HCT116 (cell line): ENCODE results near the gene TRPM8. TPM values are rescaled to one million over a fixed set of nuclear protein-coding genes. Genes with fewer than 3 reads are reported as not detected.

Experiments used
- ATAC-seq: fragments of 200-7000 bp; cut with Tn5 transposase; 2 replicates; pipeline ENCODE4 v1.9.1; 2020; ENCODE audit warnings: mild to moderate bottlenecking, moderate library complexity
- BruUV-seq: library from RNA; stranded (reverse); fragments of 400-500 nt; replicated peaks from 2 replicates; lab custom pipeline; 2021; lab: Mats Ljungman, UMichigan
- CTCF ChIA-PET: fragments of 300-600 bp; sonication (Branson Sonifier 250); formaldehyde crosslinking; loops from one replicate; lab custom pipeline; 2021; ENCODE audit warnings: antibody characterized with exemption; lab: Charles Lee
- POLR2A ChIA-PET: fragments of 300-600, 350-600 bp; sonication (Branson Sonifier 250); formaldehyde crosslinking; loops from one replicate; lab custom pipeline; 2021; ENCODE audit warnings: antibody characterized with exemption; lab: Charles Lee
- RAD21 ChIA-PET, 2 experiments: fragments of 300-600 bp; sonication (Branson Sonifier 250); formaldehyde crosslinking; loops; one replicate each; lab custom pipeline; 2023; ENCODE audit warnings: low total read pairs in 2 of 2; ENCODE audit not compliant: uncharacterized antibody in 2 of 2, unreplicated experiment in 2 of 2, low non-redundant PET in 1 of 2; lab: Charles Lee
- DNase-seq: peaks from one replicate; pipeline ENCODE4 v3.0.0-alpha.2; 2010; ENCODE audit warnings: low read depth, low spot score
- H2AFZ ChIP-seq: fragments of 200-600 bp; shearing (Covaris generic), sonication (generic); 2 replicates; pipeline ENCODE4 v1.6.1; 2017; ENCODE audit warnings: low read depth, mixed run types, mixed read lengths, antibody characterized with exemption, low read length; ENCODE audit not compliant: poor library complexity, severe bottlenecking
- H3K27ac ChIP-seq: 2 replicates; pipeline ENCODE4 v1.5.1; 2012; ENCODE audit warnings: low read depth, low read length
- H3K27me3 ChIP-seq: fragments of 200-600 bp; sonication (generic); 2 replicates; pipeline ENCODE4 v1.6.1; 2016; ENCODE audit warnings: mixed run types, low read length, mixed read lengths; ENCODE audit not compliant: insufficient read depth
- H3K36me3 ChIP-seq, 2 experiments: fragments of 200-500 bp in 1 of 2; fragments of 200-600 bp in 1 of 2; sonication (Bioruptor generic) in 1 of 2; sonication (generic) in 1 of 2; 2 replicates each; pipeline versions ENCODE4 v1.5.1 to v1.6.1; 2014 to 2016; ENCODE audit warnings: low read length in 2 of 2, inconsistent platforms in 1 of 2, mixed read lengths in 1 of 2, mixed run types in 1 of 2; ENCODE audit not compliant: insufficient read depth in 2 of 2, control insufficient read depth in 1 of 2
- H3K4me1 ChIP-seq, 2 experiments: fragments of 200-600 bp in 1 of 2; sonication (generic) in 1 of 2; 2 replicates each; pipeline versions ENCODE4 v1.5.1 to v1.6.1; 2012 to 2017; ENCODE audit warnings: low read length in 2 of 2, inconsistent platforms in 1 of 2, mild to moderate bottlenecking in 1 of 2, mixed read lengths in 1 of 2, mixed run types in 1 of 2, moderate library complexity in 1 of 2; ENCODE audit not compliant: insufficient read depth in 2 of 2, control insufficient read depth in 1 of 2
- H3K4me2 ChIP-seq: fragments of 200-600 bp; sonication (generic); 2 replicates; pipeline ENCODE4 v1.6.1; 2017; ENCODE audit warnings: mixed run types, low read length, mixed read lengths
- H3K4me3 ChIP-seq, 2 experiments: fragments of 200-600 bp in 1 of 2; sonication (generic) in 1 of 2; replicated peaks in 1 of 2; 2 replicates each; pipeline ENCODE4 v1.5.1; 2011 to 2016; ENCODE audit warnings: low read length in 2 of 2, control low read depth in 1 of 2, low read depth in 1 of 2, mild to moderate bottlenecking in 1 of 2, mixed read lengths in 1 of 2, mixed run types in 1 of 2
- H3K79me2 ChIP-seq: fragments of 200-600 bp; sonication (generic); 2 replicates; pipeline ENCODE4 v1.6.1; 2017; ENCODE audit warnings: mild to moderate bottlenecking, mixed run types, low read length, moderate library complexity, mixed read lengths; ENCODE audit not compliant: insufficient read depth
- H3K9ac ChIP-seq: fragments of 200-600 bp; sonication (generic); 2 replicates; pipeline ENCODE4 v1.6.1; 2016; ENCODE audit warnings: low read length, mixed read lengths
- H3K9me2 ChIP-seq: fragments of 200-600 bp; sonication (generic), shearing (Covaris generic); 2 replicates; pipeline ENCODE4 v1.6.1; 2017; ENCODE audit warnings: mixed run types, mild to moderate bottlenecking, moderate library complexity; ENCODE audit not compliant: insufficient read depth
- H3K9me3 ChIP-seq, 2 experiments: fragments of 200-500 bp in 1 of 2; fragments of 200-600 bp in 1 of 2; sonication (Bioruptor generic) in 1 of 2; sonication (generic) in 1 of 2; 2 replicates each; pipeline ENCODE4 v1.6.1; 2014 to 2017; ENCODE audit warnings: low read length in 2 of 2, mixed read lengths in 2 of 2, inconsistent platforms in 1 of 2, low read depth in 1 of 2, mild to moderate bottlenecking in 1 of 2, mixed run types in 1 of 2, moderate library complexity in 1 of 2; ENCODE audit not compliant: control insufficient read depth in 1 of 2, insufficient read depth in 1 of 2
- H4K20me1 ChIP-seq: fragments of 200-600 bp; sonication (generic), shearing (Covaris generic); 2 replicates; pipeline ENCODE4 v1.6.1; 2017; ENCODE audit warnings: mixed run types, mild to moderate bottlenecking, moderate library complexity; ENCODE audit not compliant: insufficient read depth
- ATF3 ChIP-seq: IDR thresholded peaks from 2 replicates; pipeline ENCODE4 v1.6.1; 2012
- CBX3 ChIP-seq: IDR thresholded peaks from 2 replicates; pipeline ENCODE4 v1.6.1; 2012; ENCODE audit warnings: low read depth
- EGR1 ChIP-seq: IDR thresholded peaks from 2 replicates; pipeline ENCODE4 v1.6.1; 2012; ENCODE audit warnings: low read depth
- JUND ChIP-seq: IDR thresholded peaks from 2 replicates; pipeline ENCODE4 v1.6.1; 2012
- POLR2A ChIP-seq: IDR thresholded peaks from 2 replicates; pipeline ENCODE4 v1.7.0; 2011; ENCODE audit warnings: borderline replicate concordance; ENCODE audit not compliant: insufficient read depth, insufficient read length; ENCODE audit errors: extremely low read depth
- REST ChIP-seq: IDR thresholded peaks from 2 replicates; pipeline ENCODE4 v1.6.1; 2012; ENCODE audit warnings: low read depth
- SRF ChIP-seq: IDR thresholded peaks from 2 replicates; pipeline ENCODE4 v1.6.1; 2012; ENCODE audit warnings: low read depth
- TCF7L2 ChIP-seq: IDR thresholded peaks from 2 replicates; pipeline ENCODE4 v1.7.0; 2011; ENCODE audit warnings: borderline replicate concordance, inconsistent platforms; ENCODE audit not compliant: insufficient read depth, insufficient read length; ENCODE audit errors: extremely low read depth
- ZNF274 ChIP-seq: fragments of 200-500 bp; sonication (Bioruptor generic); IDR thresholded peaks from 2 replicates; pipeline ENCODE4 v1.6.1; 2014; ENCODE audit warnings: mild to moderate bottlenecking, low read depth, low read length, inconsistent platforms
- intact Hi-C: fragments of 100-400 bp; cut with micrococcal nuclease; formaldehyde crosslinking; loops from 2 replicates; pipeline ENCODE4 v1.10.0; 2022
- total RNA-seq: library from RNA; stranded (reverse); gene quantifications from one replicate; pipeline ENCODE4 v1.2.1, GENCODE V29; 2021; ENCODE audit not compliant: unreplicated experiment

The TRPM8 gene
- total RNA-seq, 1 experiment from 2014 or later = 0.39 TPM

- TF ChIP-seq REST (no peak), TCF7L2 (no peak), EGR1 (no peak), CBX3 (no peak), ZNF274 (no peak), SRF (no peak), ATF3 (no peak), POLR2A (no peak), JUND (no peak)
- TF ChIP-seq, all 23 proteins: peak for 0
- Histone ChIP-seq H3K9me2 (no peaks in the 10 kb centered on the region), H3K79me2 (no peaks in the 10 kb centered on the region), H4K20me1 (no peaks in the 10 kb centered on the region), H2AFZ (no peak overlapping the region), H3K36me3 (no peaks in the 10 kb centered on the region), H3K4me1 (peaks cover 0 to 8% of the 10 kb centered on the region in 2 experiments; a peak in 1 of 4 replicates), H3K4me3 (no peak overlapping the region), H3K9me3 (no peaks in the 10 kb centered on the region), H3K9ac (no peak overlapping the region), H3K4me2 (no peak overlapping the region), H3K27me3 (peaks cover 37% of the 10 kb centered on the region), H3K27ac (no peak overlapping the region)
- intact Hi-C loops = no loop called here
- ChIA-PET POLR2A (no interaction called here), CTCF (no interaction called here), RAD21 (no interaction called here)
- no peak for ATAC-seq
- BruUV-seq = no TSS peak
- DNase-seq = no peak
Observed at GRCh38 chr2:233919319-233919718, 2.1 kb downstream of the TRPM8 start.
